GOT3 (cell line): Measurements from ENCODE around the gene EMID1.
"Not testable (repeated sequence)": the region's sequence is repeated elsewhere in the genome, so short reads cannot be mapped to it uniquely, and the experiment has no call there.

Source experiments
- DNase-seq: peaks from one replicate; lab custom pipeline; 2025; ENCODE audit warnings: mixed read lengths; lab: John Stamatoyannopoulos, UW

EMID1 gene

DNA sequence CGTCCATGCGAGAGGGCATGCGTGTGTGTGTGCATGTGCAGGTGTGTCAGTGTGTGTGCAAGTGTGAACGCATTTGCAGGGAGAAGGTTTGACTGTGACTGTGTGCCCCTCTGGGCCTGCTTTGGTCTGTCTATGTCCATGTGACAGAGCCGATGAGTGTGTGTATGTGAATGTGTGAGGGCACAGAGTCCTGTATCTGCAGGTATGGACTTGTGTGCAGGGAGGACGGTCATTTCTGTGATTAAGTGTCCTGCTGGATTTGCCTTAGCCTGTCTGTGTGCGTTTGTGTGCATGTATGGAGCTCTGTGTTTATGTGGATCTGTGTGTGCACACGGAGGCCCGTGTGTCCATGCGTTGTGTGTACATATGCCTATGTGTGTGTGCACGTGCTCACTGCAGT lies 5.4 kb downstream of the EMID1 start:
- DNase-seq: no peak

DNA sequence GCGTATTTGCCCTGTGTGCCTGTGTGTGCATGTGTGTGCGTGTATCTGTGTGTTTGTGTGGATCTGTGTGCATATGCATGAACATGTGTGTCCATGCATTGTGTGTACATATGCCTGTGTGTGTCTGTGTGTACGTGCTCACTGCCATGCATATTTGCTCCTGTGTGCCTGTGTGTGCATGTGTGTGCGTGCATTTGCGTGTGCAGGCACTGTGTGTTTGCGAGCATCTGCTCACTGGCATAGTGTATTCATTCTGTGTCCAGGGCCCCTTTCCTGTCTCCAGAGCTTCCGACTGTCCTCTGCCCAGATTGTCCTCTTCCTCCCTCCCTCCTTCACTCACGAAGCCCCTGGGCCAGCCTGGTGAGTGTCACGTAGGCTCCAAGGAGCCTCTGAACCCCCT lies 5.8 kb downstream of the EMID1 start:
- DNase-seq: no peak

DNA sequence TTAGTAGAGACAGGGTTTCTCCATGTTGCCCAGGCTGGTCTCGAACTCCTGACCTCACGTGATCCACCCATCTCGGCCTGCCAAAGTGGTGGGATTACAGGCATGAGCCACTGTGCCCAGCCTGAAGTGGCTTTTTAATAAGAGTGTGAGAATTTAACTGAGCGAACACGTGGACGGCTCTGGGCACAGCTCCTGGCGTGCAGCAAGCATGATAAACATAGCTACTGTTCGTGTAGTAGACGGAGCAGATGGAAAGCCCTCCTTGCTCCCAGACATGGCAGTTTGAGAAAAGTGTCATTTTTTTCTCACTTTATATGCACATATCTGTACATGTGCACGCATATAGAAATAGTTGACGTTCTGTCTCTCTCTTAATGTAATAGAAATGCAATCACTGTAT lies 7.0 kb downstream of the EMID1 start:
- DNase-seq: no peak

DNA sequence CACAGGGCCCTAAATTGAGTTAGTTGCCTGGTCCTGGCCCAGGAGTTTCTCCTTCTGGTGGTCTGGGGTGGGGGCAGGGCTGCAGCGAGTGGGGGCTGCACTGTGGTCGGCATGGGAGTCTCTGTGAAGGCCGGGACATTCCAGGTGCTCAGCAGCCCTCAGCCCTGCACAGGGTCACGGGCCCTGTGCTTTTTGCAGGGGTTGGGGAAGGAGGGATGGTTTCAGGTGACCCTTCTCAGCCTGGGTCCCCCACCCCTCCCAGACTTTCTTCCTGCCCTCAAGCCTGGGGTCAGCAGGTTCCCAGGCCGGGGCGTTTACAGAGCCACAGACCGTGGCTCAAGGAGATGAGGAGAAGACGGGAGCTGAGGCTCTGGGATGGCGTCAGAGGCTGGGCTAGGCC lies 7.8 kb downstream of the EMID1 start:
- no peak for DNase-seq

DNA sequence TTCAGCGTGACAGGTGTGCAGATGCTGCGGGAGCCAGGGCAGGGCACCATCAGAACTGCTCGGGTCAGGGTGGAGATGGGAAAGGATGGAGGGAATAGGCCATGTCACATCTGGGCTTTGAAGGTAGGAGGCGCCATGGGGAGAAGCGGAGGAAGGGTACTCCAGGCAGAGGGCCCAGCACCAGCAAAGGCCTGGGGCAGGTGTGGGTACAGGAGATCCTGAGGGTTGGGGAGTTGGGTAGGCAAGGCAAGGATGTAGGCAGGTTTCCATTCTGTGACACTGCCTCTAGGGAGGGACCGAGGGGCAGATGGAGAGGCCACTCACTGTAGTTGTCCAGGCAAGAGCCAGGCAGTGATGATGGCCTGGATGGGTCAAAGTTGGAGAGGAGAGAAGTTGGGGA lies 8.5 kb downstream of the EMID1 start:
- no peak for DNase-seq

DNA sequence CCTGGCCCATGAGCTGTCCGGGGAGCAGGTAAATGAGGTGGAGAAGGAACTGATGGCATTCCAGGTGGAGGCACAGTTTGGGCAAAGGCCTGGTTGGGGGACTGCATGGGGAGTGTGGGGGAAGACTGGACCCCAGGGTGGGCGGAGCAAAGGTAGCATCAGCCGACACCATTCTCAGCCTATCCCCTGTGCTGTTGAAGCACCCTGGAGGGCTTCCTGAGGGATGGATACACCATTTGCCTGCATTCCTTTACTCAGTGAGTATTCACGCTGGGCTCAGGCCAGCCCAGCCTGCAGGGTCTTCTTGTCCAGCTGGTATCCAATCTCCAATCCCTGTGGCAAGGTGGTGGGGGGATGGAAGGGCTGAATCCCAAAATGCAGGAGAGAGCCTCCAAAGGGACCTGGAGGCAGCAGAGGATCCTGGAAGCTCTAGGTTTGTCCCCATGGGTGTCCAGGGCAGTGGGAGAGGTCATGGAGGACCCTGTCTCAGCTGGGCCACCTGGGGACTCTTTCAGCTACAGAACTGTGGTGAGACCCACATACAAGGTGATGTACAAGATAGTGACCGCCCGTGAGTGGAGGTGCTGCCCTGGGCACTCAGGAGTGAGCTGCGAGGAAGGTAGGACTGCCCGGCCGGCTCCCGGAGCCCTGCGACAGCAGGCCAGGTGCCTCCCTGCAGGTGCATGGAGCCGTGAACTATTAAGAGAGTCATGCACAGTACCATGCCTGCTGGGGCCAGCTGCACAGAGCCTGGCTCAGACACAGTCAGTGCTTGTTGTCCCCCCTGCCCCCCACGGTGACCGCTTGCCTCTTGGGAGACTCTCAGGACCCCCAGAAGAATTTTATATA lies 9.5 kb downstream of the EMID1 start:
- no peak for DNase-seq

DNA sequence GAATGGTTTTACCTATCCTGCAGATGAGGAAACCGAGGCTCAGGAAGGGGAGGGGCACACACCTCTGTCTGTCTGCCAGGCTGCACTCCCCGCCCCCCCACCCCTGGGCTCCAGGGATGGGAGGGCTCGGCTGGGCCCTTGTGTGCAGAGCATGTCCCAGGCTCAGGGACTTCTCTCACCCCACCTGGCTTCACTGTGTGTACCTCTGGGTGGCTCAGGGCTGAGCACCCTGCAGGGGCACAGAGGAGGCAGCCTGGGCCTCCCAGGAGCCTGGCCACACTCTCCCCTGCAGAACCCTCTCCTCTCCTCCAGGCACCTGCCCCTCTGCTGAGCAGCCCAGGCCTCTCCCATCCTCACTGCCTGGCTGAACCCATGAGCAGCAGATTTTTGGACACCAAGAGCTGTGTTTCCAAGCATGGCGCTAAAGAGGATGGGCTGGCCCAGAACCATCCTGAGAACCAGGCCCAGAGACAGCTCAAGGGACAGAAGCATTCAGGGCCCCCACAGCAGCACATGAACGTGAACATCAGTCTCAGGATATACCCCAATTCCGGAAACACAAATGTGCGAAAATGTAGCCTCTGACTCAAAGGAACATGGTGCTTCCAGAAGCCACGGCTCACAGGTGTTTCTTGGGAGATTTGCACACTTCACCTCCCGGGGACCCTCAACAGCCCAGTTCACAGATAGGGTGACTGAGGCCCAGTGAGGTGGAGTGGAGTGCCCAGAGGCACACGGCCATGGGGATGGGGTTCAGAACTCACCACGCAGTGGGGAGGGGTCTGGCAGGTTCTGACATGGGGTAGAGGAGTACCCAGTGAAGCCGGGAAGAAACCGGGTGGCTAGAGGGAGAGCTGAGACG lies 10.5 kb downstream of the EMID1 start:
- DNase-seq: no peak

DNA sequence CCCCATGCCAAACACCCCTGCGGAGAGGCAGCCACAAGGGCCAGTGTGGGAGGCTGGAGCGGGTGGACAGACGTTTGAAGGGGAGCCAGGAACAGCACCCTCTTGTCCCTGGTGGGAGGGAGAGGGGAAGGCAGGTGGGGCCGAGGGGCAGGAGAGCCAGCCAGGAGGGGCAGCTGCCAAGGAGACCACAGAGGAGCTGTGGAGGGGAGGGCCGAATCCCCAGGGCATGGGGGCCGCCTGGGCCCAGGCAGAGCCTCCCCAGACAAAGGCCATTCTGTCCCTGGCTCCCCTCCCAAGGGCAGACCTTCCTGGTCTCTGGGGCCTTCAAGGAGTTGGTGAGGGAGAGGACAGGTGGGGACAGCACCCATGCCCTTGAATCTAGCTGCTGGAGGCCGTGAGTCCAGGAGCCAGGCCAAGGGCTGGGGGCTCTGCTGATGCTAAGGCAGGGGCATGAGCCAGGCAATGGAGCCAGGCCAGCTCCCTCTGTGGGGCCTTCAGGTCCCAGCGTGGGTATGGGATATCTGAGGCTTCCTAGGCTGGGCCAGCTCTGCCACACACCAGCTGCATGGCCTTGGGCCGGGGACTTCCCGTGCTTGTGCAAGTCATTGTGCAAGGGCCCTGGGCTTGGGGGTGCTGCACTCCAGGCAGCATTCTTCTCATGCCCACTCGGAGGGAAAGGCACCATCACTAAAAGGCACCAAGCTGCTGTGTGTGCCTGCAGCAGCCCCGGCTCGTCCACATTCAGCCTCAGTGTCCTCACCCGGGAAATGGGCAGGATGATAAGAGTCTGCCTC lies 11.4 kb downstream of the EMID1 start:
- no peak for DNase-seq

DNA sequence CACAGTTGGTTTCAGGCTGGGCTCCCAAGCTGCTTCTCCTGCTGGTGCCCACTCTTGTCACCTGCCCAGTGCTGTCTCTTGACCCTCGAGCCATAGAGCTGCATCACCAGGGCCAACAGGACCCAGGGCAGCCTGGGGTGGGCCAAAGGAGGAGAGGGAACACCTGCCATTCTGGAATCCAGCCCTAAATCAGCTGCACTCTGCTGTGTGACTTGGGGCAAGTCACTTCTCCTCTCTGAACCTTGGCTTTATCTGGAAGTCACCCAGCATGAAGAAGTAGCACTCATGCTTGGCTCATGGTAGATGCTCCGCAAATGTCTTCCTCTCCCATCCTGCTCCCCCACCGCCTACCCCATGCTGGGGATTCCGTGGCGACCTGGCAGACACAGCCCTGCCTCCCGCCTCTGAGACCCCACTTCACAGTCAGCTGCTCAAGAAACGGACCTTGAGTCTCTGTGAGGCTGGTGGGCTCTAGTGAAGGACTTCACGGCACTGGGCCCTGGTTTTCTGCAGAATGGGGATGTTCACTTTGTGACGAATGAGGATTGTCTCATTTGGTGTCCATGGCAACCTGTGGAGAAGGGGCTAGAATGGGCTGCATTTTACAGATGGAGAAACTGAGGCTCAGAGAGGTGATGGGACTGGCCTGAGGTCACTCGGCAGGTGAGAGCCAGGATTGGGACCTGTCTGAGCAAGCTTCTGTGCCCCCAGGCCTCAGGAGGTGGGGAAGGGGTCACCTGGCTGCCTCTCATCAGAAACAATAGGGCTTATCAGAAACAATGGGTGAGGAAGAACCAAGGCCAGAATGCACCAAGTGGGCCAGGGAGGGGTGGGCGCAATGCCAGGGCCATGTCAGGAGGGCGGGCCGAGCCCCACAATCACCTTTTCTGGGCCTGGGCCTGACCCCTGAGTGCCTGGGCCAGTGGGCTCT lies 12.4 kb downstream of the EMID1 start:
- DNase-seq: no peak

DNA sequence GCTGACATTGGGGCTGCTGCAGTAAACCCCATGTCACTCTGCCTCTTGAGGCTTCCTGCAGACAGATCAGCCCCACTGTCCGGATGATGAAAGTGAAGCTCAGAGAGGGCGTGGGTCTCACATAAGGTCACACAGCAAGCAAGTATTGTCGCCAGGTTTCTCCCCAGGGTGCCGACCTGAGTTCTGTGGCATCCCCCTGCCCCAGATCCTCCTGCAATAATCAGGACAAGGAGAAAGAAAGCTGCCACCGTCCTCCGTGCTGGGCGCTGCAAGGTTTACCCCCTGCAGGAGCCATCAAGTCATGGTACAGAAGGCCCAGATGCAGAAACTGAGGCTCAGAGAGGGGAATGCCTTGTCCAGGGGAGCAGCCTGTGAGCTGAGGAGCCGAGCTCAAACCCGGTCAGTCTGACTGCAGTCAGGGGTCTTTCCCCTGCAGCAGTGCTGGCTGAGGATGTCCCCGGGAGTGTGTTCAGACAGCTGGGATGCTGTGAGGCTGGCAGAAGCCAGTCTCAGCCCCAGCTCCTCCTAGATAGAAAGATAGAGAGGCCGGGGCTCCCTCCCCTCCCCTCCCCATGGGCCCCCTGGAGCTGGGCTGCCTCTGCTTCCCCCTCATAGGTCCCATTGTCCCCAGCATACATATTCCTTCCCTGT lies 13.2 kb downstream of the EMID1 start:
- DNase-seq: no peak

DNA sequence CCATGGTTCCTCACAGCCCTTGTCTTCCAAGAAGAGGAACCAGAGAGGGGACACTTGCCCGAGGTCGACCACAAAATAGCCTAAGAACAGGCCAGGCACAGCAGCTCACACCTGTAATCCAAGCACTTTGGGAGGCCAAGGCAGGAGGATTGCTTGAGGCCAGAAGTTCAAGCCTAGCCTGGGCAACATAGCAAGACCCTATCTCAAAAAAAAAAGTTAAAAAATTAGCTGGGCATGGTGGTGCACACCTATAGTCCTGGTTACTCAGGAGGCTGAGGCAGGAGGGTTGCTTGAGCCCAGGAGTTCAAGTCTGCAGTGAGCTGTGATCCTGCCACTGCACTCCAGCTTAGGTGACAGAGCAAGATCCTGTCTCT lies 13.7 kb downstream of the EMID1 start:
- DNase-seq: not testable (repeated sequence)

DNA sequence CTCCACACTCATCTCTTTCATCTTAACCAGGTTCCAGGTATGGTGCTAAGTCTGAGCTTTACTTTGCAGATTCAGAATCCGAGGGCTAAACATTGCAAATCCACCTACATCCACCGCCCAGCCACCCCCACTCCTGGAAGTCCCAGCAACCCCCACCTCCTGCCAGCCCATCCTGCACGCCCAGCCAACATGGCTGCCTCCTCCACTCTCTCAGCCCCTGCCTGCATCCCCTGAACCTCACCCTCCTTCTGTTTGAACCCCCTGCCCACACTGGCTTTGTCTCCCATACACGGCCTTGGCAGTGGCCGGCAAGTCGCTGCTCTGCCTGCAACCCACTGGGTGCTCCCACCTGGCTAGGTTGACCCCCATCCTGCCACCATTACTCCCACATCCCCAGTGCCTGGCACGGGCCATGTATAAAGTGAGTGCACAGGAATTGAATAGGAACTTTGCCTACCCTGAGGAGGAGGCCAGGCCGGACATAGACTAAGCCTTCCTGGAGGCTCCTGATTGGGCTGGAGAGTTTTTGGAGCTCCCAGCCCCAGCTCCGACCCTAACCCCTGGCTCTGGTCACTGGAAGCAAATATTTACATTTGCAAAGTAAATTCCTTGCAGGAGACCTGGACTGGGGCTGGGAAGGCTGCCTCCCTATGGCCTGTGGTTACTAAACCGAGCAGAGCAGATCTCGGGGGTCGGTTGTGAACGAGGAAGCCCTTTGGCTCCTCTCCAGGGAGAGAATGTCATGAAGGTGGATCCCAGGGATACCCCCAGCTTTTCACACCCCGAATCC lies 14.4 kb downstream of the EMID1 start:
- no peak for DNase-seq

DNA sequence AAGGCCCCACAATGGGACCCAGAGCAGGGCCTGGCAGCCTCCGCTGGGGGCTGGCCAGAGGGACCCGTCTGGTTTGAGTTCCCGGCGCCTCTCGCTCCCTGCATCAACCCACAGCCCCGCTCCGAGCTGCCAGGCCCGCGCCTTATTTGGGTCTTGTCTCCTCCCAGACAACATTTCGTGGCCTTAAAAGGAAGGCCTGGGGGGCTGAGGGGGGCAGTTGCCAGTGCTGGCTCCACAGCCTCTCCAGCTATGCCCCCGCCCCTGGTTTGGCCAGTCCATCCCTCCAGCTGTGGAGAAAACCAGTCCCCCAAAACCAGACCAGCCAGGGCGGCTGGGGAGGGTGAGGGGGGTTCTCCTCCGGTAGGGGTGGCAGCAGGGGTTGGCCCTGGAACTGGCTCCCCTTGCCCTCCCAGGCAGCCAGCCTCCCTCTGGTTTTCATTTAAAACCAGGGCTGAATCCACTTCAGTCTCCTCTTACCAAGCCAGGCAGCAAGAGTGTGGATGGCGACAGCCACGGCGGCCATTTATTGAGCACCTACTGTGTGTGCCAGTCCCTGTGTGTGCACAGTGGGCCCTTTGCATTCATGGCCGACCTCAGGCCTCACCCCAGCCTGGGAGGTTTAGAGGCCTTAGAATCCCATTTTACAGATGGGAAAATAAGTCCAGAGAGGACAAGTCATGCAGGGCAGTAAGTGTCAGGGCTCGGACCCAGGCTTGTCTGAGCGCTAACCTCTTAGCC lies 18.6 kb downstream of the EMID1 start:
- DNase-seq: no peak

DNA sequence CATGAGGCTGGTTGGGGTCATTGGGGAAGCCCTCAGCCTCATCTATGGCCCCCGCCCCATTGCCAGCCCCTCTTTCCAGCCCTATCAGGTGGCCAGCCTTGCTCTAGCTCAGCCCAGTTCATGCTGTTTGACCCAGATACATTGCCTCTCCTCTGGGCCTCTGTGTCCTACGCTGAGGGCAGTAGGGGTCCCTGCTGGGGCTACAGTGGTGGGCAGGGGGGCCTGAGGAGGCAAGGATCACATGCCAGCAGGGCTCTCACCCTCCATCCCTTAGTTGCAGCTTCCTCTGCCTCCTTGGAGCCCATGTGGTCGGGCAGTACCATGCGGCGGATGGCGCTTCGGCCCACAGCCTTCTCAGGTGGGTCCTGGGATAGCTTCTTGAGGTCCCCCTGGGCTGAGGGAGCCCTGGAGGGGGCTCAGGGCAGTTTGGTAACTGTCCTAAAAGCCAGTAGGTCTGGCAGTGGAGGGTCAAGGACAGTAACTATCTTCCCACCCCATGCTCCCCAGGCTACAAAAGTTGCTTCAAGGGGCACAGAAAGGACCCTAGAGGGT lies 19.2 kb downstream of the EMID1 start:
- no peak for DNase-seq

DNA sequence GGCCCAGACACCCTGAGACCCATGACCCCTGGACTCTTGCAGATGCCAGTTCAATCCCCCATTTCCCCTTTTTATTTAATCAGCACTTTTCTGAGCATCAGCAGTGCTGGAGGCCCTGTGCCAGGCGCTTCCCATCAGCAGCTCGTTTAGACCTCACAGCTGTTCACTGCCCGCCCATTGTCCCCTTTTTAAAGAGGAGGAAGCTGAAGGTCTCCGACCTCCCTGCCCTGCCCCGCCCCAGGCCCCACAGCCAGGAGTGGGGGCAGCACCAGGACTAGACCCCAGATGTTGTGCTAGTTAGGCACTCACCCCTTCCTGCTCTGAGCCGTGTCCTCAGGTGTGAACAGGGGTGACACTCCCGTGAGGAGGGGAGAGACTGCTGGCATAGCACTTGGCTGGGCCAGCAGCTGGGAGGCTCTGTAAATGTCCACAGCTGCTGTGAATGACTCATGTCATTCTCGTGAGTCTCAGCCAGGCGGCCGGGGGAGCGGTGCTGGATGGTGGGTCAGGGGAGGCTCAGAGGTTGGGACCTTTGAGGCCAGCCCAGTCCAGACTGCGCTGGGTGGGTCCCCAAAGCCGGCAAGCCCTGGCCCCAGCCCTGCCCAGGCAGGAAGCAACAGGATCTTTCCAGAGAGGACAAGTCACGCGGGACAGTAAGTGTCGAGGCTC lies 19.9 kb downstream of the EMID1 start:
- no peak for DNase-seq

DNA sequence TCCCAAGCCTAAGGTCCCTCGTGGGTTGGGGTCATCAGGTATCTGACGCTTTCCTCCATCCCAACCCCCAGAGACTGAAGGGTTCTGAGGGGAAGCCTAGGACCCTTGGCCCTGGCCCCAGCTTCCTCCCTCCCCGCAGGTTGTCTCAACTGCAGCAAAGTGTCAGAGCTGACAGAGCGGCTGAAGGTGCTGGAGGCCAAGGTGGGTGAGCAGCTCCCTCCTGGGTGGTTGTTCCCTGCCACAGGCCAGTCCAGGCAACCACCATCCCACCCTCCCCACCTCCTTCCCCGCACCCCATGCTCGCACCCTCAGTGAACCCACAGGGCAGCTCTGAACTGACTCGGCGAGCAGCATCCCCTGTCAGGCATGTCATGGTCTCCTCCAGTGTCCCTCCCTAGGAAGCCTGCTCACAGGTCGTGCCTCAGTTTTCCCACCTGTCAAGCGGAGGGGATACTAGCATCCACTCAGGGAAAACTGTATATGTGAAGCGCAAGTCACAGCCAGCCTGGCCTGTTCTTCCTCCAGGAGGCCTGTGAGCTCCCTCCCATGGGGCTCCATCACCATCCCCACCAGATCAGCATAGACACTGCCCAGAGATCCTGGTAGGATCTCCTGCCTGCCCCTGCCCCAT lies 20.8 kb downstream of the EMID1 start:
- no peak for DNase-seq

DNA sequence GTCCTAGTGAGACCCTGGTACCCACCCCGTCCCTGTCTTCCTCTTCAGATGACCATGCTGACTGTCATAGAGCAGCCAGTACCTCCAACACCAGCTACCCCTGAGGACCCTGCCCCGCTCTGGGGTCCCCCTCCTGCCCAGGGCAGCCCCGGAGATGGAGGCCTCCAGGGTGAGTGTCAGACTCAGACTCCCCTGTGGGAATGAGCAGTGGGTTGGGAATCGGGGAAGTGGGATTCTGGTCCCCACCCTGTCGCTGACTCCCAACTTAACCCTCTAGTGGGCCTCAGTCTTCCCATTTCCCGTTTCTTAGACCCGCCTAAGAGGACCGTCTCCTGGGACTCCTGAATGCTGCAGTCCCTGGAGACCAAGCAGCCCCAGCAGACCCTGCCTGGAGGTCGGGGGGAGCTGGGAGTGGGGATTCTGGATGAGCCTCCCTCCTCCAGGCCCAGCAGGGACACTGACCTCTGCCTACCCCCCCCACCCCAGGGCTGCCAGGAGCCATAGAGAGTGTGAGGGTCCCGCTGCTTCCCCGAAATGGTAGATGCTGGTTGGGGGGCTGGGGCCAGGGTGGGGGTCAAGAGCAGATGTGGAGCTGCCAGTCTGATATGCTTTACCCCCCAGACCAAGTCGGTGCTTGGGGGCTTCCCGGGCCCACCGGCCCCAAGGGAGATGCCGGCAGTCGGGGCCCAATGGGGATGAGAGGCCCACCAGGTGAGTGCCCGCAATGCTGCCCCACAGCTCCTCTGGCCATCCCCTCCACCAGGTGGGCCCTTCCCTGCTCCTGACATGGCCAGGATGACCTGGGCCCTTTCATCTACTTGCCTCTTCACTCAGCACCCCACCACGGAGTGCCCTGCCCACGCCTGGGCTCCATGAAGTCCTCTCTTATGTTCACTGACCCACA lies 25.5 kb downstream of the EMID1 start:
- DNase-seq: no peak
